ENCODE data around the gene GNL1. TPM values are rescaled to one million over a fixed set of nuclear protein-coding genes. Genes with fewer than 3 reads are reported as not detected.

The GNL1 gene
- total RNA-seq, 4 donors from 2014 or later, result 7.2 to 150 (median 79.5) TPM

GRCh38 chr6:30543821-30544220, 12.5 kb downstream of the GNL1 start:
- Histone ChIP-seq H3K4me3 (no peak overlapping the region), H3K27ac (peak overlapping the region in 1 of 2 donors; percentile 76), H3K36me3 (no peaks in the 10 kb centered on the region), H3K27me3 (no peaks in the 10 kb centered on the region), H3K9me3 (no peaks in the 10 kb centered on the region), H3K4me1 (no peaks in the 10 kb centered on the region)
- no peak for TF ChIP-seq CTCF (IDR thresholded peaks at IDR 0.05)
- TF ChIP-seq POLR2A (IDR thresholded peaks at IDR 0.05), result no peak
- DNase-seq, result no peak
- intact Hi-C loops (cut with DNase I; ENCODE audit: low total_unique reads), result loop anchor here (5.0 kb wide), 1 partner anchor 62 kb away; no protein-coding TSS in a partner anchor

GRCh38 chr6:30542915-30543314, 13.4 kb downstream of the GNL1 start:
- Histone ChIP-seq H3K36me3 (no peaks in the 10 kb centered on the region), H3K4me1 (no peaks in the 10 kb centered on the region), H3K9me3 (no peaks in the 10 kb centered on the region), H3K4me3 (no peak overlapping the region), H3K27me3 (no peaks in the 10 kb centered on the region), H3K27ac (peak overlapping the region in 1 of 2 donors; percentile 76)
- intact Hi-C loops (cut with DNase I; ENCODE audit: low total_unique reads), result loop anchor here (5.0 kb wide), 1 partner anchor 61 kb away; no protein-coding TSS in a partner anchor
- no peak for DNase-seq
- TF ChIP-seq CTCF (IDR thresholded peaks at IDR 0.05) (no peak), POLR2A (IDR thresholded peaks at IDR 0.05) (no peak)

GRCh38 chr6:30542404-30542725, 13.9 kb downstream of the GNL1 start:
- H3K36me3 ChIP-seq, result no peaks in the 10 kb centered on the region
- no peaks in the 10 kb centered on the region for H3K27me3 ChIP-seq
- intact Hi-C loops (cut with DNase I; ENCODE audit: low total_unique reads), result loop anchor here (5.0 kb wide), 1 partner anchor 60 kb away; no protein-coding TSS in a partner anchor
- H3K4me1 ChIP-seq, result no peaks in the 10 kb centered on the region
- H3K27ac ChIP-seq, result peak overlapping the region in 1 of 2 donors; percentile 76
- no peak overlapping the region for H3K4me3 ChIP-seq
- H3K9me3 ChIP-seq, result no peaks in the 10 kb centered on the region
- no peak for DNase-seq
- no peak for TF ChIP-seq POLR2A (IDR thresholded peaks at IDR 0.05)
- no peak for TF ChIP-seq CTCF (IDR thresholded peaks at IDR 0.05)

- no peaks in the 10 kb centered on the region for H3K27me3 ChIP-seq
- peak; percentile 72 to 77 for DNase-seq
- no peaks in the 10 kb centered on the region for H3K9me3 ChIP-seq
- intact Hi-C loops (cut with DNase I; ENCODE audit: low total_unique reads), result loop anchor here (5.0 kb wide), 1 partner anchor 59 kb away; no protein-coding TSS in a partner anchor
- no peaks in the 10 kb centered on the region for H3K36me3 ChIP-seq
- H3K4me3 ChIP-seq, result peak overlapping the region in 1 of 2 donors; percentile 10
- peak overlapping the region in 1 of 2 donors; percentile 76 for H3K27ac ChIP-seq
- peak in 1 of 2 donors; percentile 20 for TF ChIP-seq POLR2A (IDR thresholded peaks at IDR 0.05)
- TF ChIP-seq CTCF (IDR thresholded peaks at IDR 0.05), result peak; percentile 82 to 96 (median 94)
- H3K4me1 ChIP-seq, result no peaks in the 10 kb centered on the region
These were observed 14.5 kb downstream of the GNL1 start for GRCh38 chr6:30541515-30542403.

- no peak overlapping the region for H3K4me3 ChIP-seq
- no peak for DNase-seq
- H3K4me1 ChIP-seq, result no peaks in the 10 kb centered on the region
- H3K36me3 ChIP-seq, result no peaks in the 10 kb centered on the region
- no peaks in the 10 kb centered on the region for H3K27me3 ChIP-seq
- H3K9me3 ChIP-seq, result no peaks in the 10 kb centered on the region
- no peak overlapping the region for H3K27ac ChIP-seq
- TF ChIP-seq POLR2A (IDR thresholded peaks at IDR 0.05) (no peak), CTCF (IDR thresholded peaks at IDR 0.05) (no peak)
- intact Hi-C loops (cut with DNase I; ENCODE audit: low total_unique reads), result no loop called here
These were observed 18.4 kb downstream of the GNL1 start for GRCh38 chr6:30537931-30538330.

Measured in uterus (tissue), 4 donors.